HG03280 (cell line): ENCODE data around the gene COL27A1.

Source experiments
- ATAC-seq: cut with Tn5 transposase; IDR thresholded peaks from one replicate; pipeline ENCODE4 v1.9.1; 2021; ENCODE audit warnings: mild to moderate bottlenecking, moderate library complexity; ENCODE audit not compliant: unreplicated experiment

Gene COL27A1

GRCh38 chr9:114348261-114348905, 193.0 kb downstream of the COL27A1 start:
- ATAC-seq: no peak

GRCh38 chr9:114348906-114349482, 193.7 kb downstream of the COL27A1 start:
- ATAC-seq: peak; percentile 83

- ATAC-seq: no peak
Observed at GRCh38 chr9:114349713-114350480, 194.6 kb downstream of the COL27A1 start.

- ATAC-seq: no peak
Observed at GRCh38 chr9:114350636-114351401, 195.5 kb downstream of the COL27A1 start.

GRCh38 chr9:114351932-114352331, 196.6 kb downstream of the COL27A1 start:
- no peak for ATAC-seq

GRCh38 chr9:114355821-114356220, 200.5 kb downstream of the COL27A1 start:
- no peak for ATAC-seq

- no peak for ATAC-seq
Observed at GRCh38 chr9:114356792-114357191, 201.5 kb downstream of the COL27A1 start.

- ATAC-seq: no peak
Observed at GRCh38 chr9:114357360-114357759, 202.0 kb downstream of the COL27A1 start.

- ATAC-seq: no peak
Observed at GRCh38 chr9:114357911-114358328, 202.6 kb downstream of the COL27A1 start.

GRCh38 chr9:114359801-114360200, 204.5 kb downstream of the COL27A1 start:
- ATAC-seq: no peak

- ATAC-seq: no peak
Observed at GRCh38 chr9:114361542-114361941, 206.2 kb downstream of the COL27A1 start.
